ENCODE measurements around the gene RPL31.

Gene RPL31

GRCh38 chr2:101001691-101002561, at the start of gene RPL31:
Gene RPL31 (plus strand): TSS chr2:101002289. CDS start chr2:101002702, 413 bp downstream.
- in situ Hi-C loops (cut with HindIII; ENCODE audit: low pct_ligation_motif_present, low sequenced_read_pairs) = no loop called here
- H3K4me3 ChIP-seq (ENCODE audit: low read depth, low read length) = peak within 1 kb of the TSS; percentile 96
- TF ChIP-seq, protein P1, sequence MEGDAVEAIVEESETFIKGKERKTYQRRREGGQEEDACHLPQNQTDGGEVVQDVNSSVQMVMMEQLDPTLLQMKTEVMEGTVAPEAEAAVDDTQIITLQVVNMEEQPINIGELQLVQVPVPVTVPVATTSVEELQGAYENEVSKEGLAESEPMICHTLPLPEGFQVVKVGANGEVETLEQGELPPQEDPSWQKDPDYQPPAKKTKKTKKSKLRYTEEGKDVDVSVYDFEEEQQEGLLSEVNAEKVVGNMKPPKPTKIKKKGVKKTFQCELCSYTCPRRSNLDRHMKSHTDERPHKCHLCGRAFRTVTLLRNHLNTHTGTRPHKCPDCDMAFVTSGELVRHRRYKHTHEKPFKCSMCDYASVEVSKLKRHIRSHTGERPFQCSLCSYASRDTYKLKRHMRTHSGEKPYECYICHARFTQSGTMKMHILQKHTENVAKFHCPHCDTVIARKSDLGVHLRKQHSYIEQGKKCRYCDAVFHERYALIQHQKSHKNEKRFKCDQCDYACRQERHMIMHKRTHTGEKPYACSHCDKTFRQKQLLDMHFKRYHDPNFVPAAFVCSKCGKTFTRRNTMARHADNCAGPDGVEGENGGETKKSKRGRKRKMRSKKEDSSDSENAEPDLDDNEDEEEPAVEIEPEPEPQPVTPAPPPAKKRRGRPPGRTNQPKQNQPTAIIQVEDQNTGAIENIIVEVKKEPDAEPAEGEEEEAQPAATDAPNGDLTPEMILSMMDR (IDR thresholded peaks at IDR 0.05; ENCODE audit: low read depth, low read length, missing control alignments) = no peak
- peak; percentile 97 for DNase-seq
- H3K36me3 ChIP-seq (replicated peaks) = peaks cover 46% of the 10 kb centered on the region
- no peaks in the 10 kb centered on the region for H3K27me3 ChIP-seq (replicated peaks)
- H3K27ac ChIP-seq = peak within 1 kb of the TSS; percentile 91

DNA sequence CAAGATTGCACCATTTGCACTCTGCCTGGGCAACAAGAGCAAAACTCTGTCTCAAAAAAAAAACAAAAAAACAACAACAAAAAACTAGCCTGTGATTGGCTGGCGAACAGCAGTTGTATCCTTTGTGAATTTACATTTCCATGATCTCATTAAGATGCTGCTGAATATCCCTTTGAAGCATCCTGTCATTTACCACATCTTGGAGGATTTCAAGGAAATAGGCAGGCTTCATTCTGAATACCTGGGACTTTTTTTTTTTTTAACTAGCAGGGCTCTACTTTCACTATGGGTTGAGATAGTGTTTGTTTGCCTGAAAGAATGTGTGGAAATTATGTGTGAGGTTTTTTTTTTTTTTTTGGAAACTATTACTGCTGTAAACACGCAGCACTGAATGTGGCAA, 49.6 kb upstream of the RPL31 start:
- DNase-seq = no peak
- in situ Hi-C loops (cut with HindIII; ENCODE audit: low pct_ligation_motif_present, low sequenced_read_pairs) = no loop called here
- Histone ChIP-seq H3K36me3 (replicated peaks) (peaks cover 11% of the 10 kb centered on the region), H3K27ac (no peak overlapping the region), H3K4me3 (ENCODE audit: low read depth, low read length) (no peak overlapping the region), H3K27me3 (replicated peaks) (no peaks in the 10 kb centered on the region)
- TF ChIP-seq, protein P1 (IDR thresholded peaks at IDR 0.05; ENCODE audit: low read depth, low read length, missing control alignments) = no peak

- H3K36me3 ChIP-seq (replicated peaks) = peaks cover 11% of the 10 kb centered on the region
- no peaks in the 10 kb centered on the region for H3K27me3 ChIP-seq (replicated peaks)
- no peak overlapping the region for H3K4me3 ChIP-seq (ENCODE audit: low read depth, low read length)
- DNase-seq = no peak
- in situ Hi-C loops (cut with HindIII; ENCODE audit: low pct_ligation_motif_present, low sequenced_read_pairs) = no loop called here
- no peak overlapping the region for H3K27ac ChIP-seq
- TF ChIP-seq, protein P1 (IDR thresholded peaks at IDR 0.05; ENCODE audit: low read depth, low read length, missing control alignments) = no peak
Observed at GRCh38 chr2:100953406-100954043, 48.6 kb upstream of the RPL31 start.

DNA sequence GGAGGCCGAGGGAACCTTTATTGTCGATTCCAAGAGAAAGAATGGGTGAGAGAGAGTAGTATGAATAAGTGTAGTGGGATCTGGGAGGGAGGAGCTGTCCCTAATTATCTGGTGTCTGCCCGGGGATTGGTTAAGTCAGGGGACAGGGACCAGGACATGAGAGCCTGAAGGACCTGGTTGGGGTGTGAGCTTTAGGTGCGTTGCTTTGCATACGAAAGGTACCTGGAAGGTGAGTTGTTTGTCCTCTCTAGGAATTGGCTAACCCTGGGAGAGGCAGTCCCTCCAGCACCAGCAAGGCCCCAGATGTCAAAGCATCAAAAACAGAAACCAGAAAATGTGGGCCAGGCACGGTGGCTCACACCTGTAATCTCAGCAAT, 48.1 kb upstream of the RPL31 start:
- H3K36me3 ChIP-seq (replicated peaks) = peaks cover 10% of the 10 kb centered on the region
- H3K27ac ChIP-seq = no peak overlapping the region
- DNase-seq = no peak
- TF ChIP-seq, protein P1 (IDR thresholded peaks at IDR 0.05; ENCODE audit: low read depth, low read length, missing control alignments) = no peak
- in situ Hi-C loops (cut with HindIII; ENCODE audit: low pct_ligation_motif_present, low sequenced_read_pairs) = no loop called here
- no peak overlapping the region for H3K4me3 ChIP-seq (ENCODE audit: low read depth, low read length)
- no peaks in the 10 kb centered on the region for H3K27me3 ChIP-seq (replicated peaks)

DNA sequence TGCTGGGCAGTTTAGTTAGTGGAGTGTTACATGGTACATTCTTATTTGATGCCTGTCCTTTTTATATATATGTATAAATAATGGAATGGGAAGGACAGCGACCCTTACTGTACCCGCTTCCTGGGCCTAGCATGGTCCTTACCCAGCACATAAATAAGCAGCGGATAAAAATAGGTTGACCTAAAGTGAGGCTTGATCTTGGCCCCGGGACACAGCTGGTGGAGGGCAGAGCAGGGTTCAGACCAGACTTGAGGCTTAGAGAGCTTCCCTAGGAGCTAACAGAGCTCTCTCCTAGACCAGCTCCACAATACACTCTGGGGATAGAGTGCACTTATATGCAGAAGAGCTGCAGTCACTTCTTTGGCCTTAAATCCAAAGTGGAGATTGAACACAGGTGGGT, 46.9 kb upstream of the RPL31 start:
- Histone ChIP-seq H3K27ac (no peak overlapping the region), H3K36me3 (replicated peaks) (peaks cover 2% of the 10 kb centered on the region), H3K4me3 (ENCODE audit: low read depth, low read length) (no peak overlapping the region), H3K27me3 (replicated peaks) (no peaks in the 10 kb centered on the region)
- in situ Hi-C loops (cut with HindIII; ENCODE audit: low pct_ligation_motif_present, low sequenced_read_pairs) = no loop called here
- TF ChIP-seq, protein P1 (IDR thresholded peaks at IDR 0.05; ENCODE audit: low read depth, low read length, missing control alignments) = no peak
- no peak for DNase-seq
